Glutamatergic neuron (in vitro differentiated cells): ENCODE measurements around the gene CHEK2. TPM values are rescaled to one million over a fixed set of nuclear protein-coding genes. Genes with fewer than 3 reads are reported as not detected.
"Not testable (repeated sequence)": the region's sequence is repeated elsewhere in the genome, so short reads cannot be mapped to it uniquely, and the experiment has no call there.

Experiments
- DNase-seq: peaks from one replicate; pipeline ENCODE4 v3.0.0; 2022
- H3K27ac Mint-ChIP-seq: one replicate; pipeline ENCODE4 v1.8.0; 2020; ENCODE audit warnings: mild to moderate bottlenecking, mixed read lengths, inconsistent platforms; ENCODE audit not compliant: unreplicated experiment
- H3K27me3 Mint-ChIP-seq: one replicate; pipeline ENCODE4 v1.8.0; 2020; ENCODE audit warnings: mild to moderate bottlenecking, moderate library complexity, mixed read lengths, inconsistent platforms; ENCODE audit not compliant: unreplicated experiment
- H3K36me3 Mint-ChIP-seq: one replicate; pipeline ENCODE4 v1.8.0; 2020; ENCODE audit warnings: mild to moderate bottlenecking, mixed read lengths, inconsistent platforms; ENCODE audit not compliant: unreplicated experiment
- H3K4me1 Mint-ChIP-seq: one replicate; pipeline ENCODE4 v1.8.0; 2020; ENCODE audit warnings: mild to moderate bottlenecking, low read depth, mixed read lengths, inconsistent platforms; ENCODE audit not compliant: unreplicated experiment
- H3K4me3 Mint-ChIP-seq: one replicate; pipeline ENCODE4 v1.8.0; 2020; ENCODE audit warnings: mild to moderate bottlenecking, mixed read lengths, inconsistent platforms; ENCODE audit not compliant: unreplicated experiment
- H3K9me3 Mint-ChIP-seq: one replicate; pipeline ENCODE4 v1.8.0; 2020; ENCODE audit warnings: mild to moderate bottlenecking, moderate library complexity, mixed read lengths, inconsistent platforms; ENCODE audit not compliant: unreplicated experiment
- total RNA-seq: library from RNA; stranded (reverse); fragmentation: NEBNext Ultra II Directional; extraction: Animal tissue kit (Norgen Biotek cat#: 25700); gene quantifications from one replicate; pipeline ENCODE4 v1.2.1, GENCODE V29; 2021; ENCODE audit not compliant: unreplicated experiment
- TF ChIP-seq, protein P1 (sequence below): fragments of 200-600 bp; sonication (generic); IDR thresholded peaks from one replicate; pipeline ENCODE4 v1.5.0; 2021; ENCODE audit not compliant: partially characterized antibody, unreplicated experiment

The CHEK2 gene
- total RNA-seq, 1 donor from 2014 or later, result 7.4 TPM

DNA sequence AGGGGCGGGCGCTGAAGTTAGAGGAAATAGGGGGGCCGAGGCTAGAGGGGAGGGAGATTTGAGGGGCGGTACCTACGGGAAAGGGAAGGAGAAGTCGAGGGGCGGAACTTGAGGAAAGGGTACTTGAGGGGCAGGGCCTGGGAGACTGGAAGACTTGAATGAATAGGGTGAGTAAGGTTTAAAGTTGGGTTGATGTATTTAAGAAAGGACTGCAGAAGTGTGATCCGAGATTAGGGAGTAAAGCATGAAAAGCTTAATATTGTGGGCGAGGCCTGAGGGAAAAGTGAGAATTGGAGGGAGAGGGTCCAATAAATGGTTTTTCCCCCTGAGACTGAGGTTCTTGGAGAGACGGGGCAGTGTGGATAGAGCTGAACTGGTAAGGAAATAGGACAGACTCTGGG, 942 bp upstream of the CHEK2 start:
- H3K27me3 Mint-ChIP-seq, result peaks cover 6% of the 10 kb centered on the region

DNA sequence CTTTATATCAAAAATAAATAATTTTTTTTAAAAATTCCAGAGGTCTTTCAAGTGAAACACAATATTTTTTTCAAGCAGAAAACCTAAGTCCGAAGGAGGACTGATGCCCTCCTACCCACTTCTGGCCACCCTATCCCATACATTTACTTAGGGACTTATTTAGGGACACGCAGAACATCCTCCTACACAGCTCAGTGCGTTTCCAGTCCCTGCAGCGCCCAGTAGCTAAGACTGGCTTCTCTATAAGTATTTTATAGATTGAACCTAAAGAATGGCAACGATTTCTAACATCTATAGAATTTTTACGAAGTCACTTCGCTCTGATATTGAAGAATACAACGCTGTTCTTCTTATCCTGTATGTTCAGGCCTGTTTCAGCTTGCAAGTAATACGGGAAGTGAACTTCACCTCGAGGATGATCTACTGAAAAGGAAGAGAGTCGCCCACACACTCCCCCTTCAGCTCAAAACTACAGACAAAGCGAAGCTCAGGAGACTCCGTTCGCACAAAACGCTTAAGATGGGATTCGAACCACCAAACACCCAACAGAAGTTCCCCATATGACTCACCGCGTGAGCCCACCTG, 328 bp downstream of the CHEK2 start:
- Mint-ChIP-seq H3K27ac (peak overlapping the region; percentile 89), H3K4me3 (peak overlapping the region; percentile 88), H3K4me1 (peaks cover 6% of the 10 kb centered on the region), H3K36me3 (no peaks in the 10 kb centered on the region), H3K27me3 (peaks cover 6% of the 10 kb centered on the region), H3K9me3 (peaks cover 2% of the 10 kb centered on the region)
- TF ChIP-seq, protein P1, sequence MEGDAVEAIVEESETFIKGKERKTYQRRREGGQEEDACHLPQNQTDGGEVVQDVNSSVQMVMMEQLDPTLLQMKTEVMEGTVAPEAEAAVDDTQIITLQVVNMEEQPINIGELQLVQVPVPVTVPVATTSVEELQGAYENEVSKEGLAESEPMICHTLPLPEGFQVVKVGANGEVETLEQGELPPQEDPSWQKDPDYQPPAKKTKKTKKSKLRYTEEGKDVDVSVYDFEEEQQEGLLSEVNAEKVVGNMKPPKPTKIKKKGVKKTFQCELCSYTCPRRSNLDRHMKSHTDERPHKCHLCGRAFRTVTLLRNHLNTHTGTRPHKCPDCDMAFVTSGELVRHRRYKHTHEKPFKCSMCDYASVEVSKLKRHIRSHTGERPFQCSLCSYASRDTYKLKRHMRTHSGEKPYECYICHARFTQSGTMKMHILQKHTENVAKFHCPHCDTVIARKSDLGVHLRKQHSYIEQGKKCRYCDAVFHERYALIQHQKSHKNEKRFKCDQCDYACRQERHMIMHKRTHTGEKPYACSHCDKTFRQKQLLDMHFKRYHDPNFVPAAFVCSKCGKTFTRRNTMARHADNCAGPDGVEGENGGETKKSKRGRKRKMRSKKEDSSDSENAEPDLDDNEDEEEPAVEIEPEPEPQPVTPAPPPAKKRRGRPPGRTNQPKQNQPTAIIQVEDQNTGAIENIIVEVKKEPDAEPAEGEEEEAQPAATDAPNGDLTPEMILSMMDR, result no peak
- no peak for DNase-seq

More for the DNA sequence above, 942 bp upstream of the CHEK2 start:
- Mint-ChIP-seq H3K4me3 (peak overlapping the region; percentile 88), H3K9me3 (peaks cover 2% of the 10 kb centered on the region), H3K4me1 (peaks cover 6% of the 10 kb centered on the region), H3K36me3 (no peaks in the 10 kb centered on the region), H3K27ac (no peak overlapping the region)
- TF ChIP-seq, protein P1, result no peak
- no peak for DNase-seq

DNA sequence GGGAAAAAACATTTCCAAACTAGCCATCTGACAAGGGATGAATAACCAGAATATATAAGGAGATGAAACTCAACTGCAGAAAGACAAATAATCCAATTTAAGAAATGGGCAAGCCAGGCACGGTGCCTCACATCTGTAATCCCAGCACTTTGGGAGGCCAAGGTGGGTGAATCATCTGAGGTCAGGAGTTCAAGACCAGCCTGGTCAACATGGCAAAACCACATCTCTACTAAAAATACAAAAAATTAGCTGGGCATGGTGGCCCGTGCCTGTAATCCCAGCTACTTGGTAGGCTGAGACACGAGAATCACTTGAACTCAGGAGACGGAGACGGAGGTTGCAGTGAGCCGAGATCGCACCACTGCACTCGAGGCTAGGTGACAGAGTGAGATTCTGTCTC, 2.7 kb downstream of the CHEK2 start:
- DNase-seq, H3K36me3 Mint-ChIP-seq, H3K4me3 Mint-ChIP-seq, H3K27me3 Mint-ChIP-seq, H3K27ac Mint-ChIP-seq, H3K9me3 Mint-ChIP-seq, H3K4me1 Mint-ChIP-seq: not testable (repeated sequence)

DNA sequence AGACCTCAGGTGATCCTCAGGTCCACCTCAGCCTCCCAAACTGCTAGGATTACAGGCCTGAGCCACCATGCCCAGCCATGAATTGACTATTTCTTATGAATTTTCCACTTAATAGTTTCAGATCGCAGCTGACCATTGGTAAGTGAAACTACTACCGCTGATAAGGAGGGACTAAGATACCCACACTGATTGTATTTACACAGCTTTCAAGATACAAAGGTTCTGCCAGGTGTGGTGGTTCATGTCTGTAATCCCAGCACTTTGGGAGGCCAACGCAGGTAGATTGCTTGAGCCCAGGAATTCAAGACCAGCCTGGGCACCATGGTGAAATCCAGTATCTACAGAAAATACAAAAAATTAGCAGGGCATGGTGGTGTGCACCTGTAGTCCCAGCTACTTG, 3.9 kb downstream of the CHEK2 start:
- H3K27ac Mint-ChIP-seq, result no peak overlapping the region

DNA sequence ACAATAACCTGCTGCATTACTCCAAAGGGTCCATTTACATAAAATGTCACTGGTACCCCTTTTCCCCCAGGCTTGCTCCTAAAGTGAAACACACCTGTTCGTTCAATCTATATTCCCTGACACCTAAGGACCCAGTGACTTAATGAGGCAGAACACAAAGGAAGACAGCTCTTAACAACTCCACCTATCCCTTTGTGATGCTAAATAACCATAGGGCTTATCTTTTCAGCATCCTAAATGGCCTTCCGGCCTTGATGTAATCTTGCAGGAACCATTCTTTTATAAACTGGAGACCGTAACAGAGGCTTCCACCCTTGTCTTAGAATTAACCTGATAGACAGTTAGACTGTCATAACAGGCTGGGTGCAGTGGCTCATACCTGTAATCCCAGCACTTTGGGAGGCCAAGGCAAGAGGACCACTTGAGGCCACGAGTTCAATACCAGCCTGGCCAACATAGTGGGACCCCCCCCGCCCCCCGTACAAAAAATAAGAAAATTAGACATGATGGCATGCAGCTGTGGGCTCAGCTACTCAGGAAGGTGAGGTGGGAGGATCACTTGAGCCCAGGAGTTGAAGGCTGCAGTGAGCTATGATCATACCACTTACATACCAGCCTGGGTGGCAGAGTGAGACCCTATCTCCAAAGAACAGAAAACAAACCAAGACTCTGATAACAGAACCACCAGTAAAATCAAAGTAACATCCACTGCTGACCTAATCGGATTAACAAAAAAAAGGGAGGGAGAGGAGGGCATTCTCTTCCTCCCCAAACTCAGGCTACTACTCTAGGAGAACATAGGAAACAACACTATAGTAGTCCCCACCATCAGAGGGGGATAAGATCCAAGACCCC, 5.1 kb downstream of the CHEK2 start:
- Mint-ChIP-seq H3K4me3 (no peak overlapping the region), H3K4me1 (no peaks in the 10 kb centered on the region), H3K27me3 (peaks cover 3% of the 10 kb centered on the region), H3K36me3 (no peaks in the 10 kb centered on the region), H3K27ac (no peak overlapping the region), H3K9me3 (peaks cover under 1% of the 10 kb centered on the region)
- TF ChIP-seq, protein P1, result no peak
- DNase-seq, result no peak

More for the DNA sequence above, 3.9 kb downstream of the CHEK2 start:
- H3K4me1 Mint-ChIP-seq, result peaks cover 2% of the 10 kb centered on the region
- peaks cover 2% of the 10 kb centered on the region for H3K9me3 Mint-ChIP-seq
- H3K4me3 Mint-ChIP-seq, result no peak overlapping the region
- DNase-seq, result no peak
- no peaks in the 10 kb centered on the region for H3K36me3 Mint-ChIP-seq
- H3K27me3 Mint-ChIP-seq, result peaks cover 6% of the 10 kb centered on the region
- TF ChIP-seq, protein P1, result no peak
